IMR-90 (cell line): ENCODE data around the gene SMTNL1. TPM values are rescaled to one million over a fixed set of nuclear protein-coding genes. Genes with fewer than 3 reads are reported as not detected.

Source experiments
- ATAC-seq: fragments of 200-7000 bp; cut with Tn5 transposase; 2 replicates; pipeline ENCODE4 v1.9.1; 2020; ENCODE audit warnings: low read depth, mild to moderate bottlenecking, moderate library complexity
- BruUV-seq: library from RNA; stranded (reverse); fragments of 400-500 nt; replicated peaks from 2 replicates; lab custom pipeline; 2021; lab: Mats Ljungman, UMichigan
- CTCF ChIA-PET: fragments of 300-600 bp; formaldehyde crosslinking; extraction: SDS; loops from one replicate; lab custom pipeline; 2021; ENCODE audit warnings: antibody characterized with exemption; lab: Yijun Ruan, JAX
- POLR2A ChIA-PET: fragments of 300-600 bp; sonication (Branson Sonifier 250); formaldehyde crosslinking; loops from one replicate; lab custom pipeline; 2022; ENCODE audit warnings: antibody characterized with exemption; ENCODE audit not compliant: unreplicated experiment; lab: Charles Lee
- DNase-seq: peaks from one replicate; pipeline ENCODE4 v3.0.0; 2013
- H2AFZ ChIP-seq: replicated peaks from 2 replicates; pipeline ENCODE3; 2013; ENCODE audit warnings: low read length, mild to moderate bottlenecking; ENCODE audit not compliant: poor library complexity
- H2AK5ac ChIP-seq: 2 replicates; pipeline ENCODE4 v1.6.1; 2013; ENCODE audit warnings: low read depth, low read length, inconsistent platforms
- H2AK9ac ChIP-seq: replicated peaks from 2 replicates; pipeline ENCODE3; 2013; ENCODE audit warnings: mild to moderate bottlenecking, low read depth, low read length, moderate library complexity; ENCODE audit not compliant: poor library complexity
- H2BK120ac ChIP-seq: 2 replicates; pipeline ENCODE4 v1.6.1; 2013; ENCODE audit warnings: low read depth, low read length, inconsistent platforms
- H2BK15ac ChIP-seq: 3 replicates; pipeline ENCODE4 v1.6.1; 2013; ENCODE audit warnings: low read depth, low read length, inconsistent platforms
- H2BK20ac ChIP-seq: 2 replicates; pipeline ENCODE4 v1.6.1; 2013; ENCODE audit warnings: low read depth, mild to moderate bottlenecking, inconsistent platforms, low read length, moderate library complexity
- H2BK5ac ChIP-seq: 2 replicates; pipeline ENCODE4 v1.6.1; 2013; ENCODE audit warnings: mild to moderate bottlenecking, low read depth, low read length, inconsistent platforms; ENCODE audit not compliant: poor library complexity, severe bottlenecking
- H3K14ac ChIP-seq: replicated peaks from 2 replicates; pipeline ENCODE4 v1.6.1; 2013; ENCODE audit warnings: low read depth, low read length, inconsistent platforms
- H3K18ac ChIP-seq: 2 replicates; pipeline ENCODE4 v1.6.1; 2013; ENCODE audit warnings: low read depth, low read length, control low read depth
- H3K23ac ChIP-seq: 2 replicates; pipeline ENCODE4 v1.6.1; 2013; ENCODE audit warnings: low read depth, low read length, inconsistent platforms
- H3K27ac ChIP-seq: 2 replicates; pipeline ENCODE4 v1.5.1; 2013; ENCODE audit warnings: mild to moderate bottlenecking, control low read depth, low read length; ENCODE audit not compliant: insufficient read depth
- H3K27me3 ChIP-seq: 2 replicates; pipeline ENCODE4 v1.6.1; 2013; ENCODE audit warnings: low read length; ENCODE audit not compliant: control insufficient read depth, insufficient read depth
- H3K36me3 ChIP-seq: 2 replicates; pipeline ENCODE4 v1.6.1; 2013; ENCODE audit warnings: low read length, mixed read lengths; ENCODE audit not compliant: control insufficient read depth, insufficient read depth
- H3K4ac ChIP-seq: 2 replicates; pipeline ENCODE4 v1.6.1; 2013; ENCODE audit warnings: low read depth, low read length, inconsistent platforms
- H3K4me1 ChIP-seq: 2 replicates; pipeline ENCODE4 v1.6.1; 2013; ENCODE audit warnings: low read length, mixed read lengths; ENCODE audit not compliant: control insufficient read depth, insufficient read depth
- H3K4me2 ChIP-seq: 2 replicates; pipeline ENCODE4 v1.6.1; 2013; ENCODE audit warnings: low read depth, mild to moderate bottlenecking, control low read depth, low read length, moderate library complexity
- H3K4me3 ChIP-seq: 2 replicates; pipeline ENCODE4 v1.5.1; 2013; ENCODE audit warnings: low read depth, mild to moderate bottlenecking, control low read depth, low read length, moderate library complexity; ENCODE audit not compliant: insufficient read depth
- H3K56ac ChIP-seq: 2 replicates; pipeline ENCODE4 v1.6.1; 2013; ENCODE audit warnings: low read length, inconsistent platforms; ENCODE audit not compliant: insufficient read depth; ENCODE audit errors: extremely low read depth
- H3K79me1 ChIP-seq, 2 experiments: 2 replicates each; pipeline ENCODE4 v1.6.1; 2013; ENCODE audit warnings: low read length in 2 of 2, inconsistent platforms in 1 of 2, low read depth in 1 of 2
- H3K9ac ChIP-seq: 2 replicates; pipeline ENCODE4 v1.6.1; 2013; ENCODE audit warnings: low read depth, low read length, control low read depth
- H3K9me1 ChIP-seq: 2 replicates; pipeline ENCODE4 v1.6.1; 2013; ENCODE audit warnings: low read length, inconsistent platforms; ENCODE audit not compliant: insufficient read depth
- H3K9me3 ChIP-seq: 2 replicates; pipeline ENCODE4 v1.6.1; 2013; ENCODE audit warnings: low read length; ENCODE audit not compliant: control insufficient read depth, insufficient read depth
- H4K20me1 ChIP-seq: 2 replicates; pipeline ENCODE4 v1.6.1; 2013; ENCODE audit warnings: low read length, inconsistent platforms; ENCODE audit not compliant: insufficient read depth
- H4K5ac ChIP-seq: 2 replicates; pipeline ENCODE4 v1.6.1; 2013; ENCODE audit warnings: mild to moderate bottlenecking, low read depth, low read length, control low read depth
- H4K8ac ChIP-seq, 2 experiments: 2 replicates each; pipeline ENCODE4 v1.6.1; 2013; ENCODE audit warnings: low read depth in 2 of 2, low read length in 2 of 2, control low read depth in 1 of 2, inconsistent platforms in 1 of 2
- H4K91ac ChIP-seq: 2 replicates; pipeline ENCODE4 v1.6.1; 2013; ENCODE audit warnings: low read depth, low read length, inconsistent platforms; ENCODE audit not compliant: insufficient read depth
- BHLHE40 ChIP-seq: fragments of 150-350 bp; IDR thresholded peaks from 2 replicates; pipeline ENCODE4 v1.6.1; 2016; ENCODE audit warnings: mild to moderate bottlenecking, low read depth, low read length
- CEBPB ChIP-seq: IDR thresholded peaks from 2 replicates; pipeline ENCODE4 v1.6.1; 2012; ENCODE audit warnings: low read depth, low read length, improper control_type of control experiment
- CHD1 ChIP-seq: IDR thresholded peaks from 2 replicates; pipeline ENCODE4 v1.6.1; 2012; ENCODE audit warnings: low read depth, low read length, improper control_type of control experiment
- CTCF ChIP-seq: conservative IDR thresholded peaks from 2 replicates; pipeline ENCODE4 v1.5.1; 2012; ENCODE audit warnings: mild to moderate bottlenecking, low read depth, low read length, improper control_type of control experiment
- FOS ChIP-seq: fragments of 150-350 bp; IDR thresholded peaks from 2 replicates; pipeline ENCODE4 v1.6.1; 2016; ENCODE audit warnings: low read depth, low read length
- MAFK ChIP-seq: IDR thresholded peaks from 2 replicates; pipeline ENCODE4 v1.6.1; 2012; ENCODE audit warnings: low read depth, low read length, improper control_type of control experiment
- MAZ ChIP-seq: IDR thresholded peaks from 2 replicates; pipeline ENCODE4 v1.6.1; 2012; ENCODE audit warnings: low read depth, mild to moderate bottlenecking, low read length, improper control_type of control experiment, moderate library complexity, borderline replicate concordance
- MXI1 ChIP-seq: IDR thresholded peaks from 2 replicates; pipeline ENCODE4 v1.6.1; 2012; ENCODE audit warnings: low read depth, mild to moderate bottlenecking, low read length, moderate library complexity, borderline replicate concordance
- NFE2L2 ChIP-seq: fragments of 150-350 bp; IDR thresholded peaks from 2 replicates; pipeline ENCODE4 v1.6.1; 2016; ENCODE audit warnings: low read depth, mild to moderate bottlenecking, low read length
- POLR2A ChIP-seq: IDR thresholded peaks from 2 replicates; pipeline ENCODE4 v1.6.1; 2012; ENCODE audit warnings: mild to moderate bottlenecking, low read depth, low read length
- RAD21 ChIP-seq: IDR thresholded peaks from 2 replicates; pipeline ENCODE4 v1.6.1; 2012; ENCODE audit warnings: low read length, improper control_type of control experiment
- RCOR1 ChIP-seq: IDR thresholded peaks from 2 replicates; pipeline ENCODE4 v1.6.1; 2012; ENCODE audit warnings: mild to moderate bottlenecking, low read length, improper control_type of control experiment; ENCODE audit not compliant: insufficient replicate concordance
- RFX5 ChIP-seq: IDR thresholded peaks from 2 replicates; pipeline ENCODE4 v1.8.0; 2012; ENCODE audit warnings: low read depth, mild to moderate bottlenecking, low read length, moderate library complexity
- SMC3 ChIP-seq: fragments of 150-350 bp; IDR thresholded peaks from 2 replicates; pipeline ENCODE4 v1.6.1; 2016; ENCODE audit warnings: low read depth, mild to moderate bottlenecking, antibody characterized with exemption, low read length, moderate library complexity
- USF2 ChIP-seq: fragments of 150-350 bp; IDR thresholded peaks from 2 replicates; pipeline ENCODE4 v1.6.1; 2017; ENCODE audit warnings: mild to moderate bottlenecking, antibody characterized with exemption, low read length, low read depth
- WGBS, 2 experiments: methylation state at CpG; one replicate each; pipeline versions ENCODE4 v1.1.5 to v1.1.7; 2013; ENCODE audit warnings: missing lambda C conversion rate in 2 of 2; ENCODE audit not compliant: insufficient read length in 1 of 2; ENCODE audit errors: extremely low coverage in 2 of 2; 5-methylcytosine and 5-hydroxymethylcytosine counted together
- dilution Hi-C: fragments of 300-500 bp; cut with HindIII; formaldehyde crosslinking; loops from one replicate; pipeline ENCODE4 v1.14.3; 2018; ENCODE audit warnings: low sequenced_read_pairs; ENCODE audit not compliant: unreplicated experiment
- in situ Hi-C: fragments of 300-500 bp; cut with MboI; formaldehyde crosslinking; loops from 3 replicates; pipeline ENCODE4 v1.14.3; 2019; ENCODE audit warnings: low sequenced_read_pairs, inconsistent platforms, mixed read lengths
- intact Hi-C: fragments of 100-400 bp; cut with micrococcal nuclease; formaldehyde crosslinking; loops from 2 replicates; pipeline ENCODE4 v1.10.0; 2022
- polyA plus RNA-seq, 3 experiments: library from polyadenylated mRNA; depleted of rRNA; stranded (reverse); fragments of >200 nt; gene quantifications; 2 replicates each; pipeline ENCODE4 v1.2.3, GENCODE V29; 2012; ENCODE audit warnings: low replicate concordance in 1 of 3
- total RNA-seq: library from RNA; depleted of rRNA; stranded (reverse); fragments of >200 nt; gene quantifications from 2 replicates; pipeline ENCODE4 v1.2.3, GENCODE V29; 2012
- TF ChIP-seq, protein P1 (sequence below): fragments of 150-350 bp; IDR thresholded peaks from 2 replicates; pipeline ENCODE4 v1.6.1; 2016; ENCODE audit warnings: low read depth, mild to moderate bottlenecking, low read length, moderate library complexity, borderline replicate concordance

The SMTNL1 gene
- total and polyA plus RNA-seq, 2 of the 4 experiments (the other 2 are of a cell fraction): not detected

DNA sequence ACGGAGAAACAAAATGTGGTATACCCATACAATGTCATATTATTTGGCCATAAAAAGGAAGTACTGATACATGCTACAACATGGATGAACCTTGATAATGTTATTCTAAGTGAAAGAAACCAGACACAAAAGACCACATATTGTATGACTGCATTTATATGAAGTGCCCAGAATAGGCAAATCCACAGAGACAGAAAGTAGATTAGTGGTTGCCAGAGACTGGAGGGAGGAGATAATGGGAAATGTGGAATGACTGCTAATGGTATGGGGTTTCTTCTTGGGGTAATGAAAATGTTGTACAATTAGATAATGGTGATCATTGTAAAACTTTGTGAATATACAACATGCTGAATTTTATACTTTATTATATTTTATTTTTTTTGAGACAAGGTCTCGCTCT is 16.3 kb upstream of the SMTNL1 start:
- Histone ChIP-seq H3K9me3 (no peaks in the 10 kb centered on the region), H3K36me3 (no peaks in the 10 kb centered on the region), H3K14ac (no peak overlapping the region), H2AK9ac (no peak overlapping the region), H4K20me1 (no peaks in the 10 kb centered on the region), H3K4ac (no peak overlapping the region), H3K9ac (no peak overlapping the region), H3K4me2 (no peak overlapping the region), H4K5ac (no peak overlapping the region), H4K8ac (no peak overlapping the region), H3K9me1 (no peaks in the 10 kb centered on the region), H3K23ac (no peak overlapping the region), H3K27me3 (no peaks in the 10 kb centered on the region), H3K27ac (no peak overlapping the region), H4K91ac (no peak overlapping the region), H2BK15ac (no peak overlapping the region), H3K4me1 (no peaks in the 10 kb centered on the region), H2BK20ac (no peak overlapping the region), H2BK120ac (no peak overlapping the region), H3K18ac (no peak overlapping the region), H3K4me3 (no peak overlapping the region), H2BK5ac (no peak overlapping the region), H2AFZ (no peak overlapping the region), H3K79me1 (0 out of 4 replicates have a peak, but pooled peaks cover 0 to under 1% of the 10 kb centered on the region in 2 experiments), H2AK5ac (no peak overlapping the region), H3K56ac (no peak overlapping the region)
- ChIA-PET POLR2A (no interaction called here), CTCF (interaction anchor here (2.1 kb wide), 1 partner anchor 27 kb away, joined by 6 read pairs; no protein-coding TSS in a partner anchor)
- in situ Hi-C loops: loop anchor here (25.0 kb wide), 1 partner anchor 684 kb away; no protein-coding TSS in a partner anchor
- TF ChIP-seq USF2 (no peak), SMC3 (no peak), RCOR1 (no peak), POLR2A (no peak), MXI1 (no peak), MAZ (no peak), CEBPB (no peak), NFE2L2 (no peak), FOS (no peak), BHLHE40 (no peak), RAD21 (no peak), RFX5 (no peak), MAFK (no peak), CTCF (no peak), CHD1 (no peak)
- TF ChIP-seq, protein P1, sequence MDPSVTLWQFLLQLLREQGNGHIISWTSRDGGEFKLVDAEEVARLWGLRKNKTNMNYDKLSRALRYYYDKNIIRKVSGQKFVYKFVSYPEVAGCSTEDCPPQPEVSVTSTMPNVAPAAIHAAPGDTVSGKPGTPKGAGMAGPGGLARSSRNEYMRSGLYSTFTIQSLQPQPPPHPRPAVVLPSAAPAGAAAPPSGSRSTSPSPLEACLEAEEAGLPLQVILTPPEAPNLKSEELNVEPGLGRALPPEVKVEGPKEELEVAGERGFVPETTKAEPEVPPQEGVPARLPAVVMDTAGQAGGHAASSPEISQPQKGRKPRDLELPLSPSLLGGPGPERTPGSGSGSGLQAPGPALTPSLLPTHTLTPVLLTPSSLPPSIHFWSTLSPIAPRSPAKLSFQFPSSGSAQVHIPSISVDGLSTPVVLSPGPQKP: no peak
- intact Hi-C loops: no loop called here
- DNase-seq (no peak), ATAC-seq (no peak)
- no CpG with 5 or more reads among the region's 2 CpGs for WGBS, 2 experiments
- BruUV-seq: no TSS peak
- dilution Hi-C loops: no loop called here
